GM21423 (cell line): ENCODE data around the gene MTG2.

Source experiments
- ATAC-seq: cut with Tn5 transposase; IDR thresholded peaks from one replicate; pipeline ENCODE4 v1.9.1; 2021; ENCODE audit warnings: mild to moderate bottlenecking, moderate library complexity; ENCODE audit not compliant: unreplicated experiment

MTG2 gene

GRCh38 chr20:62246431-62246830, 63.6 kb downstream of the MTG2 start:
- no peak for ATAC-seq

- no peak for ATAC-seq
Observed at GRCh38 chr20:62246872-62247652, 64.2 kb downstream of the MTG2 start.

DNA sequence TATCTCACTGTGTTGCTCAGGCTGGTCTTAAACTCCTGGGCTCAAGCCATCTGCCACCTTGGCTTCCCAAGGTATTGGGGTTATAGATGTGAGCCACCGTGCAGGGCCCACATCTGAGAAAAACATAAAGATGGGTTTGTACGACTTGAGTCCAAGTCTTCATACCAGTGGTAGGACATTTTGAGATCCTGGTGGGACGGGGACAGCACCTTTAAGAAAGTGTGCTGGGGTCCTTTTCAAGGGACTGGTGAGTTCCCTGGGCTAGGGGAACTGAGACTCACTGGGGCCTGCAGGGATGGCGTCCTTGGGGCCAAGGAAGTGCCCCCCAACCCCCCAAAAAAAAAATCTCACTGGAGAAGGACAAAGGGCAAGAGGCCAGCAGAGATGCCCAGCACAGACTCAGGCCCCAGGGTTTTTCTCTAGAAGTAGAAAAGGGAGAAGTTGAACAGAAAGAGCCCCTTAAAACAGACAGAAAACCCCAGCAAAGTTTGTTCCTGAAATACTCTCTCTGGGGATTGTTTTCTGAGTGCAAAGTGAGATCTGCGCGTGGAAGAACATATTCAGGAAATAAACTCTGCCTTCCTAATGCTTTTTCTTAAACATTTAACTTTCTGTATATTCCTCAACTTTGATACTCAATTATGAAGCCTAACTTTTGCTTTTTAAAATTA, 66.2 kb downstream of the MTG2 start:
- ATAC-seq = no peak

DNA sequence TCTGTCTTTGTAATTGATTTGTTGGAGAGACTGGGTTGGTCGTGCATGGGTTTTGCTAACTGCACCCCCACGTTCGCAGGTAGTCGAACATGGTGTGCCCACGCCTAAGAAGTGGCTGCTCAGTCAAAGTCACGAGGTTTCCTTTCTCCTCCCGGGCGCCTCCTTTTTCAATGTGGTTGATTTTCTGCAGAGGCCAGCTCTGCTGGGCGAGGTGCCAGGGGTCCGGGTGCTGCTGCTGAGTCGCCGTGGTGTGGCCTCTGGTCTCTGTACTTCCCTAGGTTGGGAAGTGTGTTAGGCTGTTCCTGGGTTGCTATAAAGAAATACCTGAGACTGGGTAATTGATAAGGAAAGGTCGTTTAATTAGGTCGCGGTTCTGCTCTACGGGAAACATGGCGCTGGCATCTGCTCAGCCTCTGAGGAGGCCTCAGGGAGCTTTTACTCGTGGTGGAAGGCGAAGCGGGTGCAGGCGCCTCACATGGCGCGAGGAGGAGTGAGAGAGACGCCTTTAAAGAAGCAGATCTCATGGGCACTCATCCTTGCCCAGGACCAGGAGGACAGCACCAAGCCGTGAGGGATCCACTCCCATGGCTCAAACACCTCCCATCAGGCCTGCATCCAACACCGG, 69.6 kb downstream of the MTG2 start:
- no peak for ATAC-seq
